ENCODE data around the gene CACNA2D4.

The CACNA2D4 gene

DNA sequence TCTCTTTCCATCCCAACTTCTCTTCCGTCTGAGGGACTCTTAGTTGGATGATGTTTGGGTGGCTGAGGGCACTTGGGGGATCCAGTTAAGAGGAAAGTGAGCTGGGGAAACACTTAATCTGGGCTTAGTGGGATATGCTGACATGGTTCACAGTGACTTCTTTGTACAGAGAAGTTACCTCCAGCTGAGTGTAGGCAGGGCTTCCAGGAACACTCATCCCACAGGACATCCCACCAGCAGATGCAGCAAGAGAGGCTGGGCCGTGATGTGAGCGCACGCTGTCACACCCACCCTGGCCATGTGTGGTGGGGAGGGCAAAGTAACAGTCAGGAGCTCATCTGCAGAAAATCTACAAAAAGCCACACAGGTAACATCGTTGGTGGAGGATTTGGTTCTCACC is 832 bp upstream of the CACNA2D4 start:
- DNase-seq (ENCODE audit: low read depth, low spot score) = no peak

DNA sequence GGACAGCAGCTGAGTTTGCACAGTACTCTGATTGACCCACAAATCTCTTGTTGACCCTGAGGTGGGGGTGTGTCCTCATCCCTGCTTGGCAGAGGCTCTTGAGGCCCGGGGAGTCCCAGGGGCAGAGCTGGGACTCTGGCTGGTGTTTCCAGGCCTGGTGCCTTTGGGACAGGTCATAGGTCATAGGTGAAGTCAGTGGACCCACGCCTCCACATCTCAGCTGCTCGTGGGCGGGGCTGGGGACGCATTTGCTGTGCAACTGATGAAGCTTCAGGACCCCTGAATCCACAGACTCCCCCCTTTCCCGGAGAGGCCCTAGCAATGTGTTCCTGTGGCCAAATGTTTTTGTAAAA is 408 bp upstream of the CACNA2D4 start:
- no peak for DNase-seq (ENCODE audit: low read depth, low spot score)

DNA sequence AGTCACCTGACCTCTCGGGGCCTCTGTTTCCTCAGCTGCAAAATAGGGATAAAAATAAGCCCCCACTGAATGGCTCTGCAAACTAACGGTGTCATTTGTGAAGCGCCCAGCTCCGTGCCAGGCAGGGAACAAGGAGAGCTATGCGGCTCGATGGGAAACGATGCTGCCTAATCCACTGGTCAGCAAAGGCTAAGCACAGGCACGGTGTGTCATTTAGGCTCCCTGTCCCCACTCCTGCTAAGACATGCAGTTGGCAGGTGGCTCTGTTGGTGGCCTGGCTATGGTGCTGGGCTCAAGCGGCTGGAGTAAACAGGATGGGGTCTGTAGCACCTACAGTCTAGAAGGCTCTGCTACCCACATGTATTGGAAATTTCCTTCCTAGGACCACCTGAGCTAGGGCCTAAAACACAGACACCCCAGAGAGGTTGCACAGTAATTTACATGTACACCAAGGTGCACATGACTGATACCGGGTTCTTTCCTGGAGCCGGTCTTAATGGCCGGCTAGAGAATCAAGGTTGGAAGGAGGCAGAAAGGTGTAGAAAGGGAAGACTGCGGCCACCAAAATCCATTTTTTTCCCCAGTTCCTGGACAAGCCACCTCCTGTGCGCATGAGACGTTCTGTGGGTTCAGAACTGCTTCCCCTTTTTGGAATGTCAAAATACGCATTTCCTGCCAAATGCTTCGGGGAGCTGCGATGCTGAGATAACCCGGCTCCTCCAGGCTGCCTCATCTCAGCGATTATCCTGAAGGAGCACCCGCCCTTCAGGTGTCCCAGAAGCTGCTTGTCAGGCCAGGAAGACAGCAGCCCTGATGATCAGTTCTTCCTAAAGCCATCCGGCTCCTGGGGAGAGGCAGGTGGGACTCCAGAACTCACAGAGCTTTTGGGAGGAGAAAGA is 1.0 kb downstream of the CACNA2D4 start:
- DNase-seq (ENCODE audit: low read depth, low spot score) = no peak

DNA sequence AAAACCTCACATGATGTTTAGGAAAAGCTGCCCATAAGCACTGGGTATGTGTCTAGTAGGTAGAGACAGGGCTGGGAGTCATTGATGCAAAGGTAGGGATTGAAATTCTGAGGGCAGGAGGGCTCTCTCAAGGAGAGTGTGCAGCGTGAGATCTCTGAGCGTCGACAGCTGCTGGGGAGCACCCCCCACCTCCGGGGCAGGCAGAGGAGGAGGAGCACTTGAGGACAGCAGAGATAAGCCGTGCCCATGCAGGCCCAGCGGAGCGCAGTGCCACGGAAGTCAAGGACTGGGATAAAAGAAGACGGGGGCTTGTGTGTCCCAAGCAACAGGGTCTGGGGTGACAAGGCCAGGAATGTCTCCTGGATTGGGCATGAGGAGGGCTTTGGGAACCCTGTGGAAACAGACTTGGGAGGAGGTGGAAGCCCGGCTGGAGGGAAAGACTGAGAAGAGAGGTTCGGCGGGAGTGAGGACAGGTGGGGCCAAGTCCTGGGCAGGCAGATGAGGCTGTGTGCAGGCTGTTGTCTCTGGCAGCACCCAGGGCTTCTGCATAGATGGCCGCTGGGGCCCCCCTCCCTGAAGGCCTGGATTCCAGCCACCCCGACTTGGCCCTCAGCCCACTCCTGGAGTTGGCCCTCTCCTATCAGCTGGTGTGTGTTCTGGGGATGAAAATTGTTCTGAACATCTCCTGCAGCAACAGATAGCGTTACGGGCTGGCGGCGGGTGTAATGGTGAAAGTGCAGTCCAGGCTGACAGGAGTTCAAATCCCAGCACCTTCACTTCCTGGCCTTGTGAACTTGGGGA is 1.9 kb downstream of the CACNA2D4 start:
- no peak for DNase-seq (ENCODE audit: low read depth, low spot score)

DNA sequence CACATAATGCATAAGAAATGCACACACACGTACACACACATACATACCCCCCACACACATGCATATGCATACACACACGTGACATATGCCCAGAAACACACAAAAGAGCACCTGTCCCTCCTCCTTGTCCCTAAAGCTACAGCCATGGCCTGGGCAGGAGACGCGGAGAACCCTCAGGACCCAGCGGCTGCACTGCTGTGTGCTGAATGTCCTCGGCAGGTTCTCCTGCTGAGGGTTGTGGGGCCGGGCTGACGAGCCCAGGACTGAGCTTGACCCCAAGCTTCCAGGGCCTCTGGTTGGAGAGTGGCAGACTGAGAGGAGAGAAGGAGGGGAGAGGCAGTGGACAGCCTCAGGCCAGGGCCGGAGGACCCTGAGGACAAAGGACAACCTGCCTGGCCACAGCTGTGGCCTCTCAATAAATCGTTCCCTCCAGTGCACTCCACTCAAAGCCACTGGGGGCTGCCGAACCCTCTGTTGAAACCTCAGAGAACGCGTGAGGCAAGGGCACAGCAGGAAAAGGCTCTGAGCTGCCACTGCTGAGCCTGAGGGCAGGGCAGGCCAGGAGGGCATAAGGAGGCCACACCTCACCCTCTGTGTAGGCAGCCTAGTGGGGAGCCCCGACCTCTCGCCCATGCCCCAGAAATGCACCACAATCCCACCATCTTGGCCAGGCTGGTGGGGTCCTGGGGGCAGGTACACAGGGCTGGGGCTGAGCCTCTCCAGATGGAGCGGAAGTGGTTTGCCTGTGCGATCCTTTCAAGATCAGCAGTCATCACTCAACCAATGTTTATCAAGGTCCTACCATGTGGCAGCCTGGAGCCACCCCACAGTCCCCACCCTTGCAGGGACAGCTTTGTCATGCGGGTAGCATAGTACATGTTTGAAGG is 3.1 kb downstream of the CACNA2D4 start:
- no peak for DNase-seq (ENCODE audit: low read depth, low spot score)

DNA sequence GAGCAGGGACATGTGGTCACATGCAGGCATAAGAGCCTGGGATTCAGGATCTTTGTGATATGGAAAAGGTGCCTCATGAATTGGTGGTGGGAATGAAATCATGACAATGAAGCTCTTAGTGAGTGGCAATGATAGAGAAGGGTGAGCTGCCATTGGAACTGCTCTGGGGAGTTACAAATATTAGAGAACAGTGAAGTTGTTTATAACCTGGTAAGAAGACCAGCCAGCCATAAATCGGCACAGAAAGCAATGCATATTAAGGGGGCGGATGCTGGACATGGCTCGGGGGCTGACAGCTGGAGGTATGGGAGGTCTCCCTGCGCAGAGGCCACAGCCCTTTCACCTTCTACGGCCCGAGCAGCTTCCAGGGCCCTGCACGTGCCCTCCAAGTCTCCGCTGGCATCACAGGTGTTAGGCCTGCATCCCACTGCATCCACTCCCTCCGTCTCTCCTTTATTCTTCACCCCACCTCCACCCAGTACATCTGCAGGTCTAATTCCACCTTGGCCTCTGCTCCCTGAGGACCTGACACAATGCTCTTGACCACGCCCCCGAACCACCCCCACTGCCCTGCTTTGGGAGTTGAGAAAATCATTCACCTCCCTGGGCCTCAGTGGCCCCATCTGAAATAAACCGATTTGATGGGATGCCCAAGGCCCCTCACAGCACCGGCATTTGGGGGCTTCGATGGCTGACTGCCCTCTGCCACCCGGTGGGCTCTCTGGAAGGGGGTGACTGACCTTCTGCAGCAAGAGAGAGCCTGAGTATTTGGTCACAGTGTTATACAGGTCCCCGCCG is 4.1 kb downstream of the CACNA2D4 start:
- DNase-seq (ENCODE audit: low read depth, low spot score) = no peak

DNA sequence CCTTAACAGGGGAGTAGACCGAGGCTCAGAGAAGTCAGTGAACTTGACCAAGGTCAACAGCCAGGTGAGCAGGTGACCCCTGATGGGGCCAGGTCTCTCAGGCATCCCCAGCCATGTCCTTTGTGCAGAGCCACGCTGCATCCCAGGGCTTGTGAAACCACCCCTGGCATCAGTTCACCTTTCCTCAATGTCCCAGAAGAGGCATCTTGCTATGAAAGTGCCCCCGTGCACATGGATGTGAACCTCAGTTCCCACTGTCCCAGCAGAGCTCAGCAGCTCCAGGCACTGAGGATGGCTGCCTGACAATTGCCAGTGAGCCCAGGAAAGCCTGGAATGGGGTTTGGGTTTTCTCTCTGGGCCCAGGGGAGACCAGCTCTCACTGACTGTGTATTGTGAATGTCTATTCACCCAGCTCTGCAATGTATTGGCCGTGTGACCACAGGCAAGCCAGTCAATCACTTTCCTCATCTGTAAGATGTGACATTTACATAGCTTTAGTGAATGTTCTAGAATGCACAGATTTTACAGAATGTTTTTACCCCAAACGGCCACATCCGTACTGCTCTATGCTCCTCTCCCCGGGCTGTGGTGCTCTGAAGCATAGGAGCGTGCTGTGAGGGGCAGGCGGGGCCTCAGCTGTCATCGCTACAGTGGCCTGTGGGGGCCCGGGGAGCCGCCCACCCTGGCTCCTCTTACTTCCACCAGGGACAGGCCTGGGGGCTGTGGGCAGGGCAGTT is 4.9 kb downstream of the CACNA2D4 start:
- DNase-seq (ENCODE audit: low read depth, low spot score) = no peak

DNA sequence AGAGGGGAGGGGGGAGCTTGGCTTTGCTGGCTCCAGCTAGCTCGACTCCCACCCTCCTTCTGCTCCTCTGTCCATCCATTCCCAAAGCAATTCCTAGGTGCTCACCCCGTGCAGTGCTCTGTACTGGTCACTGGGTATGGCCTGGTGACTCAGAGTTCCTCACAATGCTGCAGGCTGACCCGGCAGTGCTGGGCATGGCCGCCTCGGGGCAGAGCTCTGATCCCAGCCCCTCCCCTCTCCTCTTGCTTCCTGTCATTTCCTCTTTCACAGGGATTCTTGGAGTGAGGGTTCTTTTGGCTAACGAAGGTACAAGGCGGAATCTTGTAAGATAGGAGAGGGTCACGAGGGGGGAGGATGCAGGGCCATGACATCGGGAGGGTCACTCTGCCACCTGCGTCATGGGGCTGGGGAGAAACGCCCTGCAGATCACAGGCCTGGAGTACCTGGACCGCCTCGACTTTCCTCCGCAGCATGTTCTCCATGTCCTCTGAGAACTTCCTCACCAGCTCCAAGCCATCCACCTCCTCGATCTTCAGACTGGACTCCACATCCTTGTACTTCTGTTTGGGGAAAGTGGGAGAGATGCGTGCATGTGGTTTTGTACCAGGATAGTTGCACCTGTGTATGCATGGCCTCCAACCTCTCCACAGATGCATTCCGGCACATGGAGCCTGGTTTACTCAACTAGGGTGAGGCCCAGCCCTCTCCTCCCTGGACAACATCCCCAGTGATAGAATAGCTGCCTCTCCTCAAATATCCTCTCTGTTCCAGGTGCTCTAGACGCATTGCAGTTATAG is 5.7 kb downstream of the CACNA2D4 start:
- DNase-seq (ENCODE audit: low read depth, low spot score) = peak; percentile 24

DNA sequence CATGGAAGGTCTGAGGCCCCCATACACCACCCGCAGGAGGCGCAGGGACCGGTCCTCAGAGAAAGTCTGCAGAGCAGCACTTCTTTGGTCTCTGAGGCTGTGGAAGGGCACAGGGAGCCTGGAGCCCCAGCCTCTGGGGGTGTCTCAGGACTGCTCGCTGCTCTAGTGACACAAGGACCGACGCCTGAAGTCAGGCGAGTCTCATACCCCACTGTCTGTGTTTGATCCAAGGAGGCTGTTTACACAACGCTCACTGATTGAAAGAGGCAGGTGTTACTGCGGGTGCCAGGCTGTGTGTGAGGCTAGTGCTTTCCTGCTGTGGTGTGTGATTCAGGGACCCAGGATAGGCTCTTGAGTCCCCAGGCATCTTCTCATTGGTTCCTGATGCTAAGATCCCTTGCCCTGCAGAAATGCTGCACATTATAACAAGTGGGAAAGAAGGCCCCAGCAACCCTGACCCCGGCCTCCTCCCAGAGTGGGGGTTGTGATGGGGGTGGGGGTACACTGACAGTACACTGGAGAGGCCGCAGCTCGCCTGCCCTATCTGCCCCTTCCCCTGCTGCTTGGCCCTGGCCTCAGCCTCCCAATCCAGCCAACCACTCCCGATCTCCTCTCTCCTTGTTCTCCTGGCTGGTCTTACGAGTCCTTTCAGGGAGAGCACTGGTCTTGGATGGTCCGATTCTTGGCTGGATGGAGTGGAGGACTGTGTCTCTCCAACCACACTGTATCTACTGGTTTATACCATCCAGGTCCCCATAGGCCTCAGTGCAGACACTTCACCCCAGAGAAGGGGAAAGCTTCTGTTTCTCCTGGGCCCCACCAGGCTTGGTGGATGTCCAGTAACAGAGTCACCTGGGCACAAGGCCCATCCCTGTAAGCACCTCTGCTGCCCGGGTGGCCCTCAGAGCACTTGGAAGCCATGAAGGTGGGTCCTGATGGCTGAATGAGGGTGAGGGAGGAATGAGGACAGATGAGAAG is 6.6 kb downstream of the CACNA2D4 start:
- DNase-seq (ENCODE audit: low read depth, low spot score) = no peak

DNA sequence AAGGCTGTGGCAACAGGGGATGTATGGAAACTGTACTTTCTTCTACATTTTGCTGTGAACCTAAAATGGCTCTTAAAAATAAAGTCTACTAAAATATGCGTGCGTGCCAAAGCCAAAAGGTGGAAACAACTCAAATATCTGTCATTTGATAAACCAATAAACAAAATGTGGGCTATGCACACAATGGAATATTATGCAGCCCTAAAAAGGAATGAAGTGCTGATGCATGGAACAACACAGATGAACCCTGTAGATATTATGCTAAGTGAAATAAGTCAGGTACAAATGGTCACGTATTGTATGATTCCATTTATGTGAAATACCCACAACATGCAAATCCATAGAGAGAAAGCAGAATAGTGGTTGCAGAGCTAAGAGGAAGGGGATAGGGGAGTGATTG is 8.0 kb downstream of the CACNA2D4 start:
- DNase-seq (ENCODE audit: low read depth, low spot score) = no peak

DNA sequence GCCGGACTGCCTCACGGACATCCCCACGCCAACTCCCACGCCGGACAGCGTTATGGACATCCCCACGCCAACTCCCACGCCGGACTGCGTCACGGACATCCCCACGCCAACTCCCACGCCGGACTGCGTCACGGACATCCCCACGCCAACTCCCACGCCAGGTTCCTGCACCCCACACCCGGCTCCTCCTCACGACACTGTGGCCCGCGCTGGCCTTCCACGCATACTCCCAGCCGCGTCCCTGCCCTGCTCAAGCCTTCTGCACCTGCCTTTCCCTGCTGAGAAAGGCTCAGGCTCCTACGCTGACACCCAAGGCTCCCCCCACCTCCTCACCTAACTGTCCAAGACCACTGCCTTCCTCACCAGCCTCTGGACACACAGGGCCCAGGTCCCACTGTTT is 9.7 kb downstream of the CACNA2D4 start:
- no peak for DNase-seq (ENCODE audit: low read depth, low spot score)

DNA sequence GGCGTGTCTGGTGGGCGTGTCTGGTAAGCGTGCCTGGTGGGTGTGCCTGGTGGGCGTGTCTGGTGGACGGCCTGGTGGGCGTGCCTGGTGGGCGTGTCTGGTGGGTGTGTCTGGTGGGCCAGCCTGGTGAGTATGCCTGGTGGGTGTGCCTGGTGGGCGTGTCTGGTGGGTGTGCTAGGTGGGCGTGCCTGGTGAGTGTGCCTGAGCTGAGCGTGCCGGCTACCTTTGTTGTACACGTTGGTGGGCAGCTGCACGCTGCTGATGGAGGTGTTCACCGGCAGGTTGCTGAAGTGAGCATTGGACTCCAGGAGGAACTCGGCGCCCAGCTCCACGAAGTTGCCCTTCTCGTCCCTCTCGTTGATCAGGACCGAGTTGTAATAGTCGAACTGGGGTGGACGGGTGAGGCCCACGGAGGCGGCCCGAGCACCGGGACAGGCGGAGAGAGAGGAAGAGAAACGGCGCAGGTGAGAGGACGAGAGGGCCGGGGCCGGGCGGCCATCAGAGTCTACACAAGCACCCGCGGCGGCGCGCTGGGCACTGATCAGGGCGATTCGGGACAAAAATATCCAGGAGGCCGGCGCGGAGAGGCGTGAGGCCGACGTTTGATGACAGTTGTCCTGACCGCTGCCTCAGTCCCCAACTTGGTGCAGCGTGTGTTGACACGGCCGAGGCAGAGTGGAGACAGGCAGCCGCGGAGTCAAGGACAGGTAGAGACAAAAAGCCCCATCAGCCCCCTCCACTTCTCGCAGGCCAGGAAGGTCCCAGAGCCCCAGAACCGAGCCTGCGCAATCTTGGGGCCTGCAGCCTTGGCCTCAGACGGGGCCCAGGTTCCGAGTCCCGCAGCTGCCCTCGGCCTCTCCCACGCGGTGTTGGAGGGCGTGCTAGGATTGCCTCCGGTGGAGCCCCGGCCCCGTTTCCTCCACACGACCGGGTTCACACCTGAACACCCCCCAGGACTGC is 10.5 kb downstream of the CACNA2D4 start:
- no peak for DNase-seq (ENCODE audit: low read depth, low spot score)

DNA sequence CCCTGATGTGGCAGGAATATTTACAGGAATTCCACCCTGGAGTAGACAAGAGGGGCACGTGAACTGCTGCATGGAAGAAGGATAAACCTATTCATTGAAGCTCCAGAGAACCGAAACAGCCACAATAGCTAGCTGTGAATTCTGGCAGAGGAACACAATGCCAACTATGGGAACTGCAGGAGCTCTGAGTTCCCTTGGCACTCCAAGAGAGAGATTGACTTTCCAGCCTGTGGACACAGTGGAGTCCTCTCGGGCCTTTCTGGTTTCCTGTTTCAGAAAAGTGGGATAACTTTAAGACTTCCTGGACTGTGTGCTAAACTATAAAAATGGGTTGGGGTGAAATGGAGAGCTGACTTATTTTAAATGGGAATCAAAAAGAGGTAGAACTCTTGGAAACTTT is 11.9 kb downstream of the CACNA2D4 start:
- DNase-seq (ENCODE audit: low read depth, low spot score) = no peak

DNA sequence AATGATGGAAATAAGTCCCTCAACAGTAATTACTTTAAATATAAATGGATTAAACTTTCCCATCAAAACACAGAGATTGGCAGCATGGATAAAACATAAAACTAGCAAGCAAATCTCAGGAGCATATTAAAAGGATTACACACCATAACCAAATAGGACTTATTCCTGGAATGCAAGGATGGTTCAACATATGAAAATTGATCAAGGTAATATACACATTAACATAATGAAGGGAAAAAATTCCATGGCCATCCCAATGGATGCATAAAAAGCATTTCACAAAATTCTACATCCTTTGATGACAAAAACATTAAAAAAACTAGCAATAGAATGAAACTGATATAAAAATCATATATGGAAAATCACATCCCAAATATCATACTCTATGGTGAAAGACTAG is 13.6 kb downstream of the CACNA2D4 start:
- DNase-seq (ENCODE audit: low read depth, low spot score) = no peak

DNA sequence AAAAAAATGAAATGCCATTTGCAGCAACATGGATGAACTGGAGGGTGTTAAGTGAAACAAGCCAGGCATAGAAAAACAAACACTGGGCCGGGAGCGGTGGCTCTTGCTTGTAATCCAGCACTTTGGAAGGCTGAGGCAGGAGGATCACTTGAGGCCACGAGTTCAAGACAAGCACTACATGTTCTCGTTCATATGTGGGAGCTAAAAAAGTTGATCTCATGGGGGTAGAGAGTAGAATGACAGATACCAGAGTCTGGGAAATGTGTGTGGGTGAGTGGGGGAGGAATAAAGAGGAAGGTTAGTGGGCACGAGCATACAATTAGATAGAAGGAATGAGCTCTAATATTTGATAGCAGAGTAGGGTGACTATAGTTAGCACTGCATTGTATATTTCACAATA is 21.5 kb downstream of the CACNA2D4 start:
- no peak for DNase-seq (ENCODE audit: low read depth, low spot score)

DNA sequence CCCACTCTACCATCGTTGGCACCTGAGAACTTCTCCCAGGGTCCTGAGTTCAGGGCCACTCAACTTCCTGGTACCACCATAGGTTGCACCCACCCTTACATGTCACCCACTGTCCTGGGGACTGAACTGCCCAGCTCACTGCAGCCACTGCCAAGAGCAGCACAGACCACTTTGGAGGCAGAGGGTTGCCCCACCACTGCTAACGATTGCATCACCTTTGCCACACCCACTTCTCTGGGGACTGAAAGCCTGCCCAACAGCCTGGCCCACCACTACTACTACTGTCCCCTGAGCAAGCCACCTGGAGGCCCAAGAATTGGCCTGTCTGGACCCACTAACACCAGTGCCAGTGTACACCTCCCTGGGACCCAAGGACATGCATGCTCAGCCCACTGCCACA is 27.6 kb downstream of the CACNA2D4 start:
- DNase-seq (ENCODE audit: low read depth, low spot score) = no peak

DNA sequence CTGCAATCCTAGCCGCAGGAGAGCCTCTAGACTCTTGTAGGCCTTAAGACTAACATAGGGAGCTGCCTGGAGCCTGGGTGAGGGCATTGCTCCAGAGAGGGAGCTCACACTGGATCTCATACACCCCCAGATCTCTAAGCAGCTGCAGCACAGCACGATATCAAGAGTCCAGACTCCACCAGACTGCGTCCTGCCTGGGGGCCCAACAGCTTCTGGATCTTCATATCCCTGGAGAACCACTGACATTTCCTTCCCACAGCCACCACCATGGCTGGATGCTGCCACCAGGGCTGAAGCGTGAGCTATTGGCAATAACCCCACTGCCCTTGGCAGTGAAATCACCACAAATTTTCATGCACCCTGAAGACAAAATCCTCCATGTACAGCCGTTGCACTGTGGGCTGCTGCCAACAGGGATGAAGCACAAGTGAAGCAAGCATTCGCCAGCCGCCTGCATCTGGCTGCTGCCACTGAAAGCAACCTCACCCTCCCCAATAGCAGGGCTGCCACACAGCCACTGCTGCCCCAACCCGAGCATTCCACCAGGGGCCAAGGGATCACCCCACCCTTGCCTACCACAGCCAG is 28.2 kb downstream of the CACNA2D4 start:
- DNase-seq (ENCODE audit: low read depth, low spot score) = no peak

Data from astrocyte of the hippocampus (primary cell).